SK-MEL-5 (cell line): ENCODE data around the gene SHROOM3. TPM values are rescaled to one million over a fixed set of nuclear protein-coding genes. Genes with fewer than 3 reads are reported as not detected.
"Not testable (repeated sequence)": the region's sequence is repeated elsewhere in the genome, so short reads cannot be mapped to it uniquely, and the experiment has no call there.

Experiments
- DNase-seq: peaks from one replicate; pipeline ENCODE4 v3.0.0-alpha.2; 2016; ENCODE audit warnings: low read depth, low spot score
- in situ Hi-C: cut with HindIII; loops from 2 replicates; pipeline ENCODE4 v1.10.0; 2016; ENCODE audit warnings: low sequenced_read_pairs, high pct_unique_total_duplicates, low pct_unique_long_range_greater_than_20kb
- total RNA-seq: library from RNA; depleted of rRNA; stranded (reverse); fragments of >200 nt; shearing (Covaris generic); gene quantifications from 2 replicates; pipeline ENCODE4 v1.2.3, GENCODE V29; 2014

SHROOM3 gene
- total RNA-seq, 1 experiment from 2014 or later: 0.82 TPM

- DNase-seq: no peak
- in situ Hi-C loops: no loop called here
Observed at GRCh38 chr4:76704133-76704881, 269.3 kb downstream of the SHROOM3 start.

GRCh38 chr4:76705472-76705871 is 270.4 kb downstream of the SHROOM3 start:
- DNase-seq: no peak
- in situ Hi-C loops: no loop called here

- DNase-seq: no peak
- in situ Hi-C loops: no loop called here
Observed at GRCh38 chr4:76706581-76706980, 271.6 kb downstream of the SHROOM3 start.

- DNase-seq: peak; percentile 28
- in situ Hi-C loops: no loop called here
Observed at GRCh38 chr4:76708971-76709771, 274.1 kb downstream of the SHROOM3 start.

- no peak for DNase-seq
- in situ Hi-C loops: no loop called here
Observed at GRCh38 chr4:76709772-76710090, 274.7 kb downstream of the SHROOM3 start.

GRCh38 chr4:76712564-76712963 is 277.5 kb downstream of the SHROOM3 start:
- no peak for DNase-seq

GRCh38 chr4:76714226-76714625 is 279.2 kb downstream of the SHROOM3 start:
- in situ Hi-C loops: no loop called here

More at GRCh38 chr4:76712564-76712963, 277.5 kb downstream of the SHROOM3 start:
- in situ Hi-C loops: no loop called here

GRCh38 chr4:76716020-76716419 is 281.0 kb downstream of the SHROOM3 start:
- in situ Hi-C loops: no loop called here

More at GRCh38 chr4:76714226-76714625, 279.2 kb downstream of the SHROOM3 start:
- DNase-seq: no peak

GRCh38 chr4:76716658-76717057 is 281.6 kb downstream of the SHROOM3 start:
- in situ Hi-C loops: no loop called here
- no peak for DNase-seq

More at GRCh38 chr4:76716020-76716419, 281.0 kb downstream of the SHROOM3 start:
- DNase-seq: no peak

GRCh38 chr4:76717431-76717830 is 282.4 kb downstream of the SHROOM3 start:
- DNase-seq: no peak
- in situ Hi-C loops: no loop called here

GRCh38 chr4:76718021-76718420 is 283.0 kb downstream of the SHROOM3 start:
- no peak for DNase-seq
- in situ Hi-C loops: no loop called here

GRCh38 chr4:76718831-76719230 is 283.8 kb downstream of the SHROOM3 start:
- no peak for DNase-seq
- in situ Hi-C loops: no loop called here

- in situ Hi-C loops: no loop called here
- no peak for DNase-seq
Observed at GRCh38 chr4:76720121-76720520, 285.1 kb downstream of the SHROOM3 start.

- DNase-seq, in situ Hi-C loops: not testable (repeated sequence)
Observed at GRCh38 chr4:76722146-76722545, 287.1 kb downstream of the SHROOM3 start.

GRCh38 chr4:76722838-76723237 is 287.8 kb downstream of the SHROOM3 start:
- no peak for DNase-seq
- in situ Hi-C loops: no loop called here

GRCh38 chr4:76723373-76723772 is 288.3 kb downstream of the SHROOM3 start:
- in situ Hi-C loops: no loop called here
- peak; percentile 47 for DNase-seq

- peak; percentile 87 for DNase-seq
- in situ Hi-C loops: no loop called here
Observed at GRCh38 chr4:76723924-76724323, 288.9 kb downstream of the SHROOM3 start.

GRCh38 chr4:76725039-76725438 is 290.0 kb downstream of the SHROOM3 start:
- in situ Hi-C loops: no loop called here

GRCh38 chr4:76726176-76726575 is 291.1 kb downstream of the SHROOM3 start:
- DNase-seq: no peak
- in situ Hi-C loops: no loop called here

More at GRCh38 chr4:76725039-76725438, 290.0 kb downstream of the SHROOM3 start:
- no peak for DNase-seq
